HL-60 (cell line): ENCODE measurements around the gene SERPIND1.

Experiments used
- DNase-seq, 2 experiments: peaks; one replicate each; pipeline ENCODE4 v3.0.0-alpha.2; 2010 to 2020; ENCODE audit warnings: low read depth in 1 of 2, low spot score in 1 of 2
- H3K27ac ChIP-seq: fragments of 250-450 bp; sonication (Bioruptor Pico); replicated peaks from 2 replicates; pipeline ENCODE4 v1.5.1; 2020; ENCODE audit warnings: mild to moderate bottlenecking, moderate library complexity
- H3K27me3 ChIP-seq: fragments of 250-450 bp; sonication (Bioruptor Pico); 2 replicates; pipeline ENCODE4 v1.5.1; 2021; ENCODE audit warnings: mild to moderate bottlenecking, moderate library complexity; ENCODE audit not compliant: insufficient read depth, poor library complexity, severe bottlenecking
- H3K4me3 ChIP-seq: replicated peaks from 2 replicates; pipeline ENCODE4 v1.5.1; 2011; ENCODE audit warnings: mild to moderate bottlenecking, control low read depth, low read length; ENCODE audit not compliant: insufficient read depth
- GABPA ChIP-seq: IDR thresholded peaks from 2 replicates; pipeline ENCODE4 v1.6.1; 2012; ENCODE audit warnings: low read depth
- POLR2AphosphoS5 ChIP-seq: IDR thresholded peaks from 2 replicates; pipeline ENCODE4 v1.6.1; 2012; ENCODE audit warnings: low read depth
- REST ChIP-seq: IDR thresholded peaks from 2 replicates; pipeline ENCODE4 v1.6.1; 2012; ENCODE audit warnings: low read depth; ENCODE audit not compliant: insufficient replicate concordance
- SPI1 ChIP-seq: IDR thresholded peaks from 2 replicates; pipeline ENCODE4 v1.6.1; 2012; ENCODE audit warnings: low read depth, mild to moderate bottlenecking, borderline replicate concordance
- TF ChIP-seq, protein P1 (sequence below): IDR thresholded peaks from one replicate; pipeline ENCODE4 v1.5.1; 2011; ENCODE audit warnings: low read length, control low read depth, inconsistent platforms; ENCODE audit not compliant: insufficient read depth

Gene SERPIND1

DNA sequence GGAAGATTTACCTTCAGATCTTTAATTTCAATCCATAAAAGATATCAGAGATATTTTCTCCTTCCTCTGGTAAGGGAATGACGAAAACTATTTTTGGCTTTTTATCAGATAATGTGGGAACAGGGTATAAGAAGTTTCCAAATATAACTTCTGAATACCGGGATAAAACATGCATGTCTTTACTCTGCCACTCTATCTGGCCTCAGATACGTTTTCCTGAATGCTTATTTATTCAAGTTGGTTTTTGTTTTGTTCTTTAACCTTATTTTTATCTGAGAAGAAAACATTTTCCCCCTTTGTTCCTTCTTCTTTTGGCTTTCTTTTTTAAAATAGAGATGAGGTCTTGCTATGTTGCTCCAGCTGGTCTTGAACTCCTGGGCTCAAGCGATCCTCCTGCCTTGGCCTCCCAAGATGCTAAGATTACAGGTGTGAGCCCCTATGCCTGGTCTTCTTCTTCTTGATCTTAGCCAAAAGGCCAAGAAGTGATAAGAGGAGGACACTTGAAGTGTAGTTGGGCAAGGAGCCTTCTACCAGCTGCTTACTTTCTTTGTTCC lies 1.5 kb downstream of the SERPIND1 start:
- H3K27ac ChIP-seq: no peak overlapping the region
- no peaks in the 10 kb centered on the region for H3K27me3 ChIP-seq
- H3K4me3 ChIP-seq: no peak overlapping the region
- no peak for TF ChIP-seq POLR2AphosphoS5
- TF ChIP-seq REST: no peak
- TF ChIP-seq GABPA: no peak
- TF ChIP-seq SPI1: no peak
- TF ChIP-seq, protein P1, sequence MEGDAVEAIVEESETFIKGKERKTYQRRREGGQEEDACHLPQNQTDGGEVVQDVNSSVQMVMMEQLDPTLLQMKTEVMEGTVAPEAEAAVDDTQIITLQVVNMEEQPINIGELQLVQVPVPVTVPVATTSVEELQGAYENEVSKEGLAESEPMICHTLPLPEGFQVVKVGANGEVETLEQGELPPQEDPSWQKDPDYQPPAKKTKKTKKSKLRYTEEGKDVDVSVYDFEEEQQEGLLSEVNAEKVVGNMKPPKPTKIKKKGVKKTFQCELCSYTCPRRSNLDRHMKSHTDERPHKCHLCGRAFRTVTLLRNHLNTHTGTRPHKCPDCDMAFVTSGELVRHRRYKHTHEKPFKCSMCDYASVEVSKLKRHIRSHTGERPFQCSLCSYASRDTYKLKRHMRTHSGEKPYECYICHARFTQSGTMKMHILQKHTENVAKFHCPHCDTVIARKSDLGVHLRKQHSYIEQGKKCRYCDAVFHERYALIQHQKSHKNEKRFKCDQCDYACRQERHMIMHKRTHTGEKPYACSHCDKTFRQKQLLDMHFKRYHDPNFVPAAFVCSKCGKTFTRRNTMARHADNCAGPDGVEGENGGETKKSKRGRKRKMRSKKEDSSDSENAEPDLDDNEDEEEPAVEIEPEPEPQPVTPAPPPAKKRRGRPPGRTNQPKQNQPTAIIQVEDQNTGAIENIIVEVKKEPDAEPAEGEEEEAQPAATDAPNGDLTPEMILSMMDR: no peak
- no peak for DNase-seq

DNA sequence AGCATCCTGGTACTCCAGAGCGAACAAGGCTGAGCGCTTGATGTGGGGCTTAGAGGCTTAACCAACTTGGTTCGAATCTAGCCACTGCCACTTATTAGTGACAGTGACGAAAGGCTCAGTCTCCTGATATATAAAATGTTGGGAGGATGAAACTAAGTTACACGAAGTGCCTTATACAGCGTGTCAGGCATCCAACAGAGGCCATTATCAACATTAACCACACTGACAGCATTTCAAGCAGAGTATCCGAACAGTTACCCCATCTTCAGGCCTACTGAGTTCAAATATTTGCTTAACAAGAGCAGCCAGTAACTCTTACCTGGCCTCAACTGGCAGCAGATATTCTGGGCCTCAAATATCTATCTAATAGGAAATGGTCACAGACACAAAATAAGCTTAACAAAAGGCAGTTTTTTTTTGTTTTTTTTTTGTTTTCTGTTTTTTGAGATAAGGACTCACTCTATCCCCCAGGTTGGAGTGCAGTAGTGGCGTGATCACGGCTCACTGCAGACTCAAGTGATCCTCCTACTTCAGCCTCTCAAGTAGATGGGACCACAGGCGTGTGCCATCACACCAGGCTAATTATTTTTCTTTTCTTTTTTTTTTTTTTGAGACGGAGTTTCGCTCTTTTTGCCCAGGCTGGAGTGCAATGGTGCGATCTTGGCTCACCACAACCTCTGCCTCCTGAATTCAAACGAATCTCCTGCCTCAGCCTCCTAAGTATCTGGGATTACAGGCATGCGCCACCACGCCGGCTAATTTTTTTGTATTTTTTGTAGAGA lies 2.9 kb downstream of the SERPIND1 start:
- Histone ChIP-seq H3K27me3 (no peaks in the 10 kb centered on the region), H3K27ac (no peak overlapping the region), H3K4me3 (no peak overlapping the region)
- no peak for TF ChIP-seq GABPA
- TF ChIP-seq POLR2AphosphoS5: no peak
- TF ChIP-seq SPI1: no peak
- TF ChIP-seq REST: no peak
- TF ChIP-seq, protein P1: no peak
- no peak for DNase-seq

GRCh38 chr22:20777420-20778177 lies 3.7 kb downstream of the SERPIND1 start:
- Histone ChIP-seq H3K27me3 (no peaks in the 10 kb centered on the region), H3K27ac (no peak overlapping the region), H3K4me3 (no peak overlapping the region)
- no peak for TF ChIP-seq REST
- TF ChIP-seq, protein P1: no peak
- no peak for TF ChIP-seq POLR2AphosphoS5
- no peak for TF ChIP-seq SPI1
- no peak for TF ChIP-seq GABPA
- no peak for DNase-seq
